Activated CD4-positive, alpha-beta T cell treated with anti-CD3 and anti-CD28 coated beads, Interleukin-2, amount 10 ng/mL, durations not matched to agents 7 days and 5 days (primary cell): ENCODE results near the gene NR1H4. TPM values are rescaled to one million over a fixed set of nuclear protein-coding genes. Genes with fewer than 3 reads are reported as not detected.
A peak's percentile ranks its signal among the peaks of the same experiment; 100 is the strongest.
"Not testable (repeated sequence)": the region's sequence is repeated elsewhere in the genome, so short reads cannot be mapped to it uniquely, and the experiment has no call there.

Experiments
- CTCF ChIA-PET: fragments of 350-600 bp; sonication (Branson Sonifier 250); formaldehyde crosslinking; loops from one replicate; lab custom pipeline; 2021; ENCODE audit warnings: antibody characterized with exemption; lab: Charles Lee
- POLR2A ChIA-PET: fragments of 350-600 bp; sonication (Branson Sonifier 250); formaldehyde crosslinking; loops from one replicate; lab custom pipeline; 2021; ENCODE audit warnings: antibody characterized with exemption; lab: Charles Lee
- DNase-seq: peaks from one replicate; pipeline ENCODE4 v3.0.0-alpha.2; 2020
- H3K27ac Mint-ChIP-seq: one replicate; pipeline ENCODE4 v1.8.0; 2021; ENCODE audit warnings: mild to moderate bottlenecking, moderate library complexity, mixed read lengths
- H3K27me3 Mint-ChIP-seq: one replicate; pipeline ENCODE4 v1.8.0; 2021; ENCODE audit warnings: mixed read lengths
- H3K36me3 Mint-ChIP-seq: one replicate; pipeline ENCODE4 v1.8.0; 2021; ENCODE audit warnings: low read depth, mixed read lengths
- H3K4me1 Mint-ChIP-seq: one replicate; pipeline ENCODE4 v1.8.0; 2021; ENCODE audit warnings: mixed read lengths
- H3K4me3 Mint-ChIP-seq: one replicate; pipeline ENCODE4 v1.8.0; 2021; ENCODE audit warnings: mild to moderate bottlenecking, moderate library complexity, mixed read lengths
- H3K9me3 Mint-ChIP-seq: one replicate; pipeline ENCODE4 v1.8.0; 2021; ENCODE audit warnings: mixed read lengths
- total RNA-seq, 2 experiments: library from RNA; stranded (reverse); gene quantifications; one replicate each; pipeline ENCODE4 v1.2.3, GENCODE V29; 2021

Gene NR1H4
- total RNA-seq, 2 experiments from 2014 or later, result not detected

DNA sequence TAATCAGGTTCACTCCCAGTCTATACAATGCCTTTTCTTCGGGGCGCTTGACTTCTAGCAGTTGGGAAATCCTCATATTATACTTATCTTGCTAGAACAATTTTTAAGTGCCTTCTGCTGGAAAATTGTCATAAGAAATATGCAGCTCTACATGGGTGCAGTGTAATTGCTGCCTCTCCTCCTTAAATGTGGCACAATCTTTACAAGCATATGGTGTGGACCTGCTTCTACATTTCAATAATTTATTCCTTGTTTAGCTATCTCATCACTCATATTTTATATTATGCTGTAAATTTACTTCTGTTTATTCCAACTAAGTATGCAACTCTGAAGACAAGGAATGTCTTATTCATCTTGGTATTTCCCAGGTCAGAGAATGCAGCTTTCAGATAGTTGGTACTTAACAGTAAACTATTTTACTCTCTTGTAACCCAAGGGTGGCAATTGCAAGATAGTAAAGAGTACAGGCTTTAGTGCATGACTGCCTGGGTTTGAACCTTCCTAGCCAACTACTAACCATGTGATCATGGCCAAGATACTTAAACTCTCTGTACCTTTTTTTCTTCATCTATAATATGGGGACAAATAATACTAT is 56.2 kb downstream of the NR1H4 start:
- no peak overlapping the region for H3K4me3 Mint-ChIP-seq
- no peak for DNase-seq
- H3K27me3 Mint-ChIP-seq, result peaks cover 5% of the 10 kb centered on the region
- H3K36me3 Mint-ChIP-seq, result no peaks in the 10 kb centered on the region
- H3K9me3 Mint-ChIP-seq, result no peaks in the 10 kb centered on the region
- H3K4me1 Mint-ChIP-seq, result no peaks in the 10 kb centered on the region
- POLR2A ChIA-PET, result no interaction called here
- no peak overlapping the region for H3K27ac Mint-ChIP-seq
- CTCF ChIA-PET, result no interaction called here

DNA sequence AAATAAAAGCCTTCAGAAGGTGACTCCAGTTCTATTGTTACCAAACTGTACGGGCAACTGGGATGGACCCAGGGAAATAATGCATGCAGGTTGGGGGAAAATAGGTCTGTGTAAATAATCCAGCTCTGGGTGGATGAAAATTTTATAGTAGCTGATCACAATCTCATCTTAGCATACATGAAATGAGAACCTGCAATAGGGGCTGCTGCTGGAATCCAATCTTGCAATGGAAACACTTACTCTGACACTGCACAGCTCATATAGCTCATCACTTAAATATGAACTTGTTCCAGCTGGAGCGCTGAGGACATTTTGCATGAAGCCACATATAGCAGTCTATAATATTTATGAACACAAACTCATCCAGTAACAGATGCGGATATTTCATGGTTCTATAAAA is 59.7 kb downstream of the NR1H4 start:
- Mint-ChIP-seq H3K9me3 (no peaks in the 10 kb centered on the region), H3K27ac (no peak overlapping the region), H3K4me1 (no peaks in the 10 kb centered on the region), H3K27me3 (peaks cover 5% of the 10 kb centered on the region), H3K4me3 (no peak overlapping the region), H3K36me3 (no peaks in the 10 kb centered on the region)
- ChIA-PET POLR2A (no interaction called here), CTCF (no interaction called here)
- DNase-seq, result no peak

DNA sequence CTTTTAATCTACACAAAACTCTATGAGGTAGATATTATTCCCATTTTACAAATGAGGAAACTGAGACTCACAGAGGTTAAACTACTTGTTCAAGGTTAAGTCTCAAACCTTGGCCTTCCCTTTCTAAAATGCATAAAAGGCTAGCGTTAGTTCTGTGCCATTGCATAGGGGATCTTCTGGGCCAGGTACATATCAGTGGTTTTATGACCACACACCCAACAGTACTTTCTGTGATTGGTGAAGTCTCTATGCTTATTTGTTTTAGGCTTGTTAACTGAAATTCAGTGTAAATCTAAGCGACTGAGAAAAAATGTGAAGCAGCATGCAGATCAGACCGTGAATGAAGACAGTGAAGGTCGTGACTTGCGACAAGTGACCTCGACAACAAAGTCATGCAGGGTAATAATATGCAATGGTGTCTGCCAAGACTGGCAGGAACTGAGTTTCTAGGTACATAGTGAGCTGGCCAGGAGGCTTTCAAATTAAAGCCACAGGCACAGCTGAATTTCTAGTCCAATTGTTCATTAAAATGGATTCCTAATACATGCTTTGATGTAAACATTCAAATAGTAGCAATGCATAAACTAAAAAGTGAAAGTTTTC is 61.1 kb downstream of the NR1H4 start:
- Mint-ChIP-seq H3K9me3 (no peaks in the 10 kb centered on the region), H3K4me3 (no peak overlapping the region), H3K27ac (no peak overlapping the region), H3K27me3 (no peaks in the 10 kb centered on the region), H3K4me1 (no peaks in the 10 kb centered on the region), H3K36me3 (no peaks in the 10 kb centered on the region)
- ChIA-PET POLR2A (no interaction called here), CTCF (no interaction called here)
- DNase-seq, result no peak

DNA sequence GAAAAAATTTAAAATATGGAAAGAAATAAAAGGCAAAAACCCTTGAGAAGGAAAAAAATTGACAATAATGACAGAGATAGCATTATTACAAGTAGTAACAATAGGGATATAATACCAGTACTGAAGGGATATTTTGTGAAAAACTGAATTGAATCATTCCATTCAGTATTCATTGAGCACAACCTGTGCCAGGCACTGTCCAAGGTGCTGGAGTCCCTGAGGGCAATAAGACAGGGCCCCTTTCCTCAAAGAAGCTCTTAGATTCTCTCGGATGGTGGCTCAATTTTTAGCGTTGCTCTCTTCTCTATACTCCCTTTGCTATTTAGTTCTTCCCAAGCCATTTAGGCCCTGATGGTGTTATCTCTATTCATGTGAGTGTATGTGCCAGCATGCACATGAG is 65.5 kb downstream of the NR1H4 start:
- ChIA-PET POLR2A (no interaction called here), CTCF (interaction anchor here (1.1 kb wide), 1 partner anchor 9 kb away, joined by 3 read pairs; no protein-coding TSS in a partner anchor)
- Mint-ChIP-seq H3K27me3 (no peaks in the 10 kb centered on the region), H3K36me3 (no peaks in the 10 kb centered on the region), H3K4me3 (no peak overlapping the region), H3K4me1 (no peaks in the 10 kb centered on the region), H3K27ac (no peak overlapping the region), H3K9me3 (no peaks in the 10 kb centered on the region)
- peak; percentile 26 for DNase-seq

DNA sequence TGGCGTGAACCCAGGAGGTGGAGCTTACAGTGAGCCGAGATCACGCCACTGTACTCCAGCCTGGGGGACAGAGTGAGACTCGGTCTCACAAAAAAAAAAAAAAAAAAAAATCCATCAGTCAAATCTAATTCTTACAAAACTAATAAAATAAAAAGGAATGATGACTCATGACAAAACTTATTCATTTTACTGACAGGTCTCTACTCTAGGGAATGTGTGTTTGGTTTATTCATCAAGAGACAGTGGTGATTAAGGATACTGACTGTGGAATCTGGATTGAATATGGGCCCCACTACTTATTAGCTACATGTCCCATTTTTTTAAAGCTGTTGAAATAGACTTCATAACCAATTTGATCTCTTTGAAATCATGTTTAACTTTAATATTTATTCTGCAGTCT is 70.5 kb downstream of the NR1H4 start:
- no peaks in the 10 kb centered on the region for H3K27me3 Mint-ChIP-seq
- no peak for DNase-seq
- H3K4me3 Mint-ChIP-seq, result no peak overlapping the region
- ChIA-PET POLR2A (no interaction called here), CTCF (no interaction called here)
- H3K27ac Mint-ChIP-seq, result no peak overlapping the region
- no peaks in the 10 kb centered on the region for H3K36me3 Mint-ChIP-seq
- no peaks in the 10 kb centered on the region for H3K9me3 Mint-ChIP-seq
- H3K4me1 Mint-ChIP-seq, result no peaks in the 10 kb centered on the region

DNA sequence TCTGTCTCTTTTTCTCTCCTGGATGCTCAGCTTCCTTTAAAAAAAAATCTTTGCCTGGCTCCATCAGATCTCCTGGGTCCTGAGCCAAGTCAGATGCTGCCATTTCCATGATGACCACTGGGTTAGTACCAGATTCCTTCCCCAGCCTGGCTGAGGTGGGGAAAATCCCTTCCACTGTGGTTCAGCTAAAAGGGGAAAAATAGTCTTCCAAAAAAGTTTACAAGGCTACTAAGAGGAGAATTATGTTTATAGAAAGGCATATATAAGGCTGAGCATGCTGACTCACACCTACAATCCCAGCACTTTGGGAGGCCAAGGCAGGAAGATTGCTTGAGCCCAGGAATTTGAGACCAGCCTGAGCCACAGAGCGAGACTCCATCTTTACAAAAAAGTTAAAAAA is 71.4 kb downstream of the NR1H4 start:
- ChIA-PET POLR2A (no interaction called here), CTCF (interaction anchor here (1.0 kb wide), 1 partner anchor 9 kb away, joined by 3 read pairs; no protein-coding TSS in a partner anchor)
- no peaks in the 10 kb centered on the region for H3K27me3 Mint-ChIP-seq
- no peaks in the 10 kb centered on the region for H3K4me1 Mint-ChIP-seq
- H3K4me3 Mint-ChIP-seq, result no peak overlapping the region
- no peak overlapping the region for H3K27ac Mint-ChIP-seq
- DNase-seq, result no peak
- no peaks in the 10 kb centered on the region for H3K9me3 Mint-ChIP-seq
- H3K36me3 Mint-ChIP-seq, result no peaks in the 10 kb centered on the region

DNA sequence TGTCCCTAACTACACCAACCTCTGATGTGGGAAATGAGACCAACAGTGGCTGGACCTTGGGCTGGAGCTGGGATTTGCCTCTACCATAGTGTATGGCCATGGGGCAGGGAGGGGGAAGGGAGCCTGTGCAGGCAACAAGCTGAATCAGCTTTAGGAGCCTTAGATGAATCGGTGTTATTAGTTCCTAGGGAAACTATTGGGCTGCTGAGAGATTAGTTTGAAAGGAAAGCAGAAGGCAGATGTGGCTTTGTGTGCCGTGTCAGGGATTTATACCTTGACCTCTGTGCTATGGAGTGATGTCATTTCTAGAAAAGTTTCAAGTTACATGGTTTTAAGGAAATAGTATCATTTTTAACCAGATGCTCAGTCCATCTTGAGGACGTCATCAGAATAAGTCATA is 80.3 kb downstream of the NR1H4 start:
- H3K27ac Mint-ChIP-seq, result no peak overlapping the region
- H3K36me3 Mint-ChIP-seq, result no peaks in the 10 kb centered on the region
- no peaks in the 10 kb centered on the region for H3K9me3 Mint-ChIP-seq
- H3K4me3 Mint-ChIP-seq, result no peak overlapping the region
- H3K27me3 Mint-ChIP-seq, result no peaks in the 10 kb centered on the region
- no peak for DNase-seq
- ChIA-PET CTCF (interaction anchor here (1.1 kb wide), 1 partner anchor 8 kb away, joined by 3 read pairs; no protein-coding TSS in a partner anchor), POLR2A (no interaction called here)
- H3K4me1 Mint-ChIP-seq, result no peaks in the 10 kb centered on the region

DNA sequence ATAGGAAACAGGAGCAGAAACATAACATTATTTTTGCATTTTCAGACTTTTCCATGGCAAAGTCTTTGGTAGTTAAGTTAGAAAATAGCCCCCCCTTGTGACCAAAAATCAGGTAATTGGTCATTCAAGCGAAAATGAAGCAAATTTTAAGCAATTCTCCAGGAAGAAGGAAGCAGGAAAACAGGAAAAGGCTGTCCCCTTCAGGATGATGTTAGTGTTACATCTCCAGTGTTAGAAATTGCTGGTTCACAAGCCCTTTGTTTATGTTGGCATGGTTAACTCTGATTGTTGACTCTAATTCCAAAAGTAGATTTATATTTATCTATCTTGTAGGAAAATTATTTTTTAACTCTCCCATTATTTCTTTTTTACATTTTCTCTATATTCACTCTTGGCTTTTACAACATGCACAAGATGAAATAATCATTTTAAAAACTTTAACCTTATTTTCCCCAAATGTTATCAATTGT is 81.0 kb downstream of the NR1H4 start:
- Mint-ChIP-seq H3K4me3 (no peak overlapping the region), H3K27me3 (no peaks in the 10 kb centered on the region), H3K36me3 (no peaks in the 10 kb centered on the region), H3K4me1 (no peaks in the 10 kb centered on the region), H3K27ac (no peak overlapping the region), H3K9me3 (no peaks in the 10 kb centered on the region)
- POLR2A ChIA-PET, result no interaction called here
- CTCF ChIA-PET, result interaction anchor here (1.1 kb wide), 1 partner anchor 9 kb away, joined by 3 read pairs; no protein-coding TSS in a partner anchor
- DNase-seq, result peak; percentile 11

DNA sequence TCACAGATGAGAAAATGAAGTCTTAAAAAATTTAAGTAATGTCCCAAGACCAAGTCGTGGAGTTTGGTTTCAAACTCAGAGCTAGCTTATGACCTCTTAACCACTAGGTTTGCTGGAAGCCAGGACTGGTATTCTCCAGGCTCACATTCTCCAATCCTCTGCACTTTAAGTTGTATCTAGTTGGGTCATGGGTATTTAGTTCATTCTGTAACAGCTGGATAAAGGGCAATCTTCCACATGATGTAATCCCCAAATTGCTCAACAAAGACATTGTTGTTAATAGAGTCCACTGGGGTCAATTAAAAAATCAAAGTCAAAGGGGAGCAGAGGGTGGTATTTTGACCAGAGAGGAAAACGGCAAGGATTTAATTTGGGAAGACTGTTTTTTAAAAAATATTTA is 82.1 kb downstream of the NR1H4 start:
- DNase-seq, result no peak
- no peaks in the 10 kb centered on the region for H3K4me1 Mint-ChIP-seq
- no peak overlapping the region for H3K27ac Mint-ChIP-seq
- H3K27me3 Mint-ChIP-seq, result no peaks in the 10 kb centered on the region
- CTCF ChIA-PET, result no interaction called here
- no peaks in the 10 kb centered on the region for H3K36me3 Mint-ChIP-seq
- H3K4me3 Mint-ChIP-seq, result no peak overlapping the region
- POLR2A ChIA-PET, result interaction anchor here (0.6 kb wide), 1 partner anchor 90 kb away, joined by 5 read pairs; no protein-coding TSS in a partner anchor
- no peaks in the 10 kb centered on the region for H3K9me3 Mint-ChIP-seq

DNA sequence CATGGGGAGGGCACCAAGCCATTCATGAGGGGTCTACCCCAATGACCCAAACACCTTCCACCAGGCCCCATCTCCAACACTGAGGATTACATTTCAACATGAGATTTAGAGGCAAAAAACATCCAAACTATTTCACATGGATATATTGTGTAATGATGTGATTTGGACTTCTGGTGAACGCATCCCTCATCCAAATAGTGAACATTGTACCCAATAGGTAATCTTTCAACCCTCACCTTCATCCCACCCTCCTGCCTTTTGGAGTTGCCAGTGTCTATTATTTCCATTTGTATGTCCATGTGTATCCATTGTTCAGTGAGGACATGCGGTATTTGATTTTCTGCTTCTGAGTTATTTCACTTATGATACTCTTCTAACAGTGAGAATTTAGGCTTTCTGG is 83.7 kb downstream of the NR1H4 start:
- H3K27me3 Mint-ChIP-seq, result no peaks in the 10 kb centered on the region
- no peak for DNase-seq
- no peak overlapping the region for H3K4me3 Mint-ChIP-seq
- H3K9me3 Mint-ChIP-seq, result no peaks in the 10 kb centered on the region
- CTCF ChIA-PET, result no interaction called here
- POLR2A ChIA-PET, result no interaction called here
- H3K4me1 Mint-ChIP-seq, result no peaks in the 10 kb centered on the region
- no peak overlapping the region for H3K27ac Mint-ChIP-seq
- H3K36me3 Mint-ChIP-seq, result no peaks in the 10 kb centered on the region

DNA sequence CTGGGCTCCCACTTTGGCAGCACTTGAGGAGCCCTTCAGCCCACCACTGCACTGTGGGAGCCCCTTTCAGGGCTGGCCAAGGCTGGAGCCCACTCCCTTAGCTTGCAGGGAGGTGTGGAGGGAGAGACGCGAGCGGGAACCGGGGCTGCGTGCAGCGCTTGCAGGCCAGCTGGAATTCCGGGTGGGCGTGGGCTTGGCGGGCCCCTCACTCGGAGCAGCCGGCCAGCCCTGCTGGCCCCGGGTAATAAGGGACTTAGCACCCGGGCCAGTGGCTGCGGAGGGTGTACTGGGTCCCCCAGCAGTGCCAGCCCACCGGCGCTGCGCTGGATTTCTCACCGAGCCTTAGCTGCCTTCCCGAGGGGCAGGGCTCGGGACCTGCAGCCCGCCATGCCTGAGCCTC is 85.6 kb downstream of the NR1H4 start:
- H3K4me1 Mint-ChIP-seq, H3K36me3 Mint-ChIP-seq, POLR2A ChIA-PET, H3K27ac Mint-ChIP-seq, H3K27me3 Mint-ChIP-seq, H3K9me3 Mint-ChIP-seq, H3K4me3 Mint-ChIP-seq, CTCF ChIA-PET, DNase-seq: not testable (repeated sequence)

DNA sequence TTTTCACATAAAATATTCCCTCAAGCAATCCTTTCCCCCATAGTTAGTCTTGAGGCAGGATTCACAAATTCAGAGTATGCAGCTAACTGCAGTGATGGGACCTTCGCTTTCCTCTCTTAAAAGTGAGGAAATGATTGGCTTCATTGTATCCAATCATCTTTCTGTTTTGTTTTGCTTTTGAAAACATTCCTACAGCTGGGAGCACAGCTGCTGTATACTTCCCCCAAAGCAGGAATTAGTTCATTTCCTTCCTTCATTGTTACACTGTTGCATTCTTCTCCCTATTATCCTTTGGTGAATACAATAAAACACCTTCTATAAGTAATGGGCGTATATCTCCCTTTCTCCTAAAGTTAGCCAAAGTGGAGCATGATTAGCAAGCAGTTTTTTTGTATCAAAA is 90.4 kb downstream of the NR1H4 start:
- CTCF ChIA-PET, result no interaction called here
- Mint-ChIP-seq H3K9me3 (no peaks in the 10 kb centered on the region), H3K4me1 (no peaks in the 10 kb centered on the region), H3K36me3 (no peaks in the 10 kb centered on the region), H3K27ac (no peak overlapping the region), H3K4me3 (no peak overlapping the region), H3K27me3 (peaks cover 28% of the 10 kb centered on the region)
- POLR2A ChIA-PET, result no interaction called here
- no peak for DNase-seq

DNA sequence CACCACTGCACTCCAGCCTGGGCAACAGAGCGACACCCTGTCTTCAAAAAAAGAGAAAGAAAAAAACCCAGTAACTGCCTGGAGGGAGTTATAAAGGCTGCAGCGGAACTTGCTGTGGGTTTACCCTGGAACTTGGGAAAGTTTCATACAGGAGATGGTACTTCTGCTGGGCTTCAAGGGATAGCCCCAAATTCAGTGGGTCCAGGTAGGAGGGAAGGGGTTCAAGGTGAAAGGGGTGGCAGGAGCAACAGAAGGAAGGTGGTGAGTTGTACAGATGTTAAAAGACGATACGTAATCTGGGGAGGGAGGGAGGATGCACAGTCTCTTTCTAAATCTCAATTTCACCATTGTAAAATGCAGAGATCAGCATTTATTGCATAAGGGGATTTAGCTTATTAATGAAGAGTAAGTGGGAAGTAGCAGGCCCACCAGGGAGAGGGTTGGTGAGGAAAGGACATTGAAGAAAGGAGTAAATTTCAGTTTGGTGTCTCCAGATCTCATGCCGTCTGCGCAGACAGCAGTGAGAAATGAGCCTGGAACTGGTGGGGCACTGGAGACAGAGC is 91.3 kb downstream of the NR1H4 start:
- ChIA-PET POLR2A (no interaction called here), CTCF (no interaction called here)
- H3K4me3 Mint-ChIP-seq, result no peak overlapping the region
- H3K36me3 Mint-ChIP-seq, result no peaks in the 10 kb centered on the region
- H3K27ac Mint-ChIP-seq, result no peak overlapping the region
- peaks cover 28% of the 10 kb centered on the region for H3K27me3 Mint-ChIP-seq
- no peaks in the 10 kb centered on the region for H3K9me3 Mint-ChIP-seq
- DNase-seq, result no peak
- H3K4me1 Mint-ChIP-seq, result no peaks in the 10 kb centered on the region
